ENCODE measurements around the gene DCLK1.
"Not testable (repeated sequence)": the region's sequence is repeated elsewhere in the genome, so short reads cannot be mapped to it uniquely, and the experiment has no call there.

DCLK1 gene

DNA sequence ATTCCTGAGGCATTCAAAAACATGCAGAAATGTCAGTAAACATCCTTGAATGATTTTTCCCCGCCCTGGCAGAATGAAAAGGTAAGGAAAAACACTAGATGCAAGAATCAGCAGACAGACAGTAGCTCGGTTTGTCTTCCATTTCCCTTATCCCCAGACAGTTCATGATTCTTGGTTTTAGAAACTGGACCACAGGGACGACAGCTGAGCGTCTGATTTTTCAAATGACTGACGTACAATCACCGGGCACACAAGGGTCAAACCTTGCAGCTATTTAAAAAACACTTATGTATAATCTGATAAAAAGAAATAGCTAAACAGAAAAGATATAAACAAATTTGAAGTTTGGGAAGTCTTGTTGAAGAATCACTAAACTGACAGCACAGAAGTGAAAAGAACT is 47.1 kb downstream of the DCLK1 start:
- no peak for DNase-seq (ENCODE audit: low spot score)

DNA sequence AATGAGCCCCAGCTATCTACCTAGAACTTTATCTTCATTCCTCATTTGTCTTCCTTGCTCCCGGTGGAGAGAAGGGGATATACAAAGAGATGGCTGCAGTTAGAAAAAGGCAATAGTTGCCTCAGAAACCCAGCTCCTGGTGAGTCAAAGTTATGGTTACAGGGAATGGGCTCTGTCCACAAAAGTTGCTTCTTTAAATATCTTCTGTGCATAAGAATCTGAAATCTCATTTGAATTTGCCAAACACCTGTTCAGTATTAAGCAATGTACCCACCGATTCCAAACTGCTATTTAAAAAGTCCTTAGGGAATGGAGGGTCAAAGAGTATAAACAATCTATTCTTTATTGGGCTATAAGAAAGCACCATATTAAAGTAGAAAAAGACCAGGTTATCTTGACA is 48.4 kb downstream of the DCLK1 start:
- DNase-seq (ENCODE audit: low spot score), result no peak

DNA sequence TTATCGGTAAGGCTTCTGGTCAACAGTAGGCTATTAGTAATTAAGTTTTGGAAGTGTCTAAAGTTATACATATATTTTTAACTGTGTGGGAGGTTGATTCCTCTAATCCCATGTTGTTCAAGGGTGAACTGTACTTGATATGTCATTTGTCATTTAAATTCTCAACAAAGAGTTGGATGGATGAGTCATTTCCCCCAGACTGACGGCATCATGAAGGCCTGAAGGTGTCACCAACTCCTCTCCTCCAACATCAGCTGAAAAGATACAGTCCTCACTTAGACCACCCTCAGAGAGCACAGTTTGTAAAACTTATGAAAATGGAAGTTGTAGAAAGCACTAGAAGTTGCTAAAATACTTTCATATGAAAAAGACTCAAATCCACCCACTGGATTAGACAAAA is 48.8 kb downstream of the DCLK1 start:
- DNase-seq (ENCODE audit: low spot score), result no peak

DNA sequence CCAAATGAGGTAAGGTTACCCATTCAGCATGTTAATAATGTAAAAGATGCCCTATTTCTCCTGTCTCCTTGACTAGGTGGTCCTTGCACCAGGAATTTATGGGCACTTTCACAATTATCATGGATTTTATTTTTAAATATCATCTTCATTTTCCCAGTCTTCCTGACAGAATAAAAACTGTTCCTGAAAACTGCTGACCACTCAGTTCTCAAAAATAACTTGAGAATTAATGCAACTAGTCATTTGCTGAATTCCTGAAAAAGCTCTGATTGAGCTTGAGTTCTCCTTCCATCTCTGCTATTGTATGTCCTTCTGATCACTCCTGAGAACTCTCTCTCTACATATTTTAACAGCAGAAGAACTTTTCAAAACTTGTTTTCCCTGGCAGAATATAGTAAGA is 55.0 kb downstream of the DCLK1 start:
- no peak for DNase-seq (ENCODE audit: low spot score)

DNA sequence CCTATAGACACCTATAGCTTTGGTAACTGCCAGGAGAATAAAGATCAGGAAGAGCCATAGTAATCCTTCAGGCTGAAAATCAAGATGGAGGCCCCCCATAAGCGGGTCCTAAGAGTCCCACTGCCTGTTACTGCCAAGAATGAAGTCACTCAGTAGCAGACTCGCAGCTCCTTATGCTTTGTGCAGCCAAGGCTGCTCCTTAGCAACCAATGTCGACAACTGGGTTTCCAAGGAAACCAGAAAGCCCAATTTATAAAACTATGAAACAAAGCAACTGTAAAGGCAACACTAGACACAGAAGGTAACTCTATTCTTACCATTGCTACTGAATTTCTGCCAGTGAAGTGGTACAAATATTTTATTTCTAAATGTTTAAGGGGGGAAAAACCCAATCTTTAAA is 56.5 kb downstream of the DCLK1 start:
- peak; percentile 18 for DNase-seq (ENCODE audit: low spot score)

DNA sequence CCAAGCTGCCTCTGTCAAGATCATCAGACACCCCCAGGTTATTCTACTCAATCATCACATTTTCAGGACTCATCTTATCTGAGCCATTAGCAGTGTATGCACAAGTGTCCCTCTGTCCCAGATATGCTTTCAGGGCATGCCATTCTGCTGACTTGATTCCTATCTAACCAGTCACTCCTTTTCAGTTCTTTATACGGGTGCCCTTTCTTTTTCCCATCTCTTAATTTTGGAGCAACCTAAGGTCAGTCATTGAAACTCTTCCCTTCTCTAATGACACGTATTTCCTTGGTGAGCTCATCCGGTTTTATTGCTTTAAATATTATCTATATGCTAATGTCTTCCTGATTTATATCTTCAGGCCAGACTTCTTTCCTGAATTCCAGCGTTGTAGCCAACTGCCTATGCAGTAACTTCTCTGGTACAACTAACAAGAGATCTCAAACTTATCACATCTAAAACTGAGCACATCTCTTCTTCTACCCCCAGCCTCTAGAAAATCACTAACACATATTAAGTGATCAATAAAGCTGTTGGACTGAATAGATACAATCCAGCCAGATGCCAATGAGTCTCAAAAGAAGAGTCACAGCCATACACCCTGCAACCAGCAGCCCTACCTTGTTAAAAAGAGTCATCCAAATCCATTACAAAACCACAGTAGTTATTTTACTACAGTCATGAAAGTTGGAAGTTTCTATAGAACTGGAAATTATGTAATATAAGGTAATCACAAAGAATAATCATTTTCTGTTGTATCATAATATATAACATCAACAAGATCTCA is 58.8 kb downstream of the DCLK1 start:
- no peak for DNase-seq (ENCODE audit: low spot score)

DNA sequence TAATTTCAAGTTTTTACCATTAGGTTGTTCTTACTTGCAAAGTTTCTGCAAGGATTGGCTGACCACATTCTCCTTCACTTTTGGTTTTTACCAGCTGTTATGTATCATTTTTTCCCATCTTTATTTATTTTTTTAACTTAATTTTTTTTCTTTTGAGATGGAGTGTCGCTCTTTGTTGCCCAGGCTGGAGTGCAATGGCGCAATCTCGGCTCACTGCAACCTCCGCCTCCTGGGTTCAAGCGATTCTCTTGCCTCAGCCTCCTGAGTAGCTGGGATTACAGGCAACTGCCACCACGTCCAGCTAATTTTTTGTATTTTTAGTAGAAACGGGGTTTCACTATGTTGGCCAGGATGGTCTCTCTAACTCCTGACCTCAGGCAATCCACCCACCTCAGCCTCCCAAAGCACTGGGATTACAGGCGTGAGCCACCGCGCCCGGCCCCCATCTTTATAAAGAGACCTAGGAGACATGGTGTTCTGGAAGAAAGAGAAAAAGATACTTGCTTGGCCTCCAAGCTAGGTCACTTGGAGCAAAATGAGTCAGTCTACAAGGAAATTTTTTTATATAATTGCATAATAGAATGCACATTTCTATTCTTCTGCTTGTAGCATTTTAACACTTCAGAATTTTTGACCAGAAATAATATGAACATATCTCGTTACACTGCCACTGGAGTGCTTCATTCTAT is 60.5 kb downstream of the DCLK1 start:
- DNase-seq (ENCODE audit: low spot score), result not testable (repeated sequence)

DNA sequence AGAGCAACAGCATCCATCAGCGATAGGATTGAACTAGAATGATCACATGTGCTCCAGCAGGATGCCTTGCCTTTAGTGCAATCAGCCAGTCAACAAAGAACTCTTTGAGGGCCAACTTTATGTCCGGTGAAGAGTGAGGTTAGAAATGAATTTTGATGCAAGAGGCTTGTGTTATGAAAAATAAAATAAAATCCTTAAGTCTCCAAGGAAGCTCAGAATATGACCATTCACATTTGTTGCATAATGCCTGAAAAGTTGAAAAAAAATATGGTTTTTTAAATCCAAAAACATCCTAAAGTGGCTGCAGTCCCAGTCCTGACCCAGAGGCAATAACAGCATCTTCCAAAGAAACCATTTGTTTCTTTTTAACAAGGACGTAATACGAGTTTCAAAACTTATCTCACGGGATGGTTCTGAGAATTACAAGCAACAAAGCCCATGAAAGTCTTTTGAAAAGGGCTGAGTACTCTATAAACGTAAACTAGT is 61.3 kb downstream of the DCLK1 start:
- no peak for DNase-seq (ENCODE audit: low spot score)

DNA sequence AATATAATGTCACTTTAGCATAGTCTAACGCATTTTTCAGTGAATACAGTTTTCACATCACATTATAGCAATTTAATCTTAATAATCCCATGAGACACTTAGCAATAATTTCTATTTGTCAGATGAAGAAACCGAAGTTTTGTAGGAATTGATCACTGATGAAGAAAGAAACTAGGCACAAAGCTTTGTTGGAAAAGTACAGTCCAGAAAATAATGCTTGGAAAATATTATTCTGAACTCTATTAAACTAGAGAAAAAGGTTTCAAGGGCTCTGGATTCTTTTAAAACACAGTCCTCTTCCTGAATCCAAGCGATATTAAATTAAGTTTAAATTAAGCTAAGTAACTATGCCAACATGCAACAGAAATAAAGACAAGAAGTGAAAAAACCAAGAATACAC is 62.2 kb downstream of the DCLK1 start:
- DNase-seq (ENCODE audit: low spot score), result no peak

DNA sequence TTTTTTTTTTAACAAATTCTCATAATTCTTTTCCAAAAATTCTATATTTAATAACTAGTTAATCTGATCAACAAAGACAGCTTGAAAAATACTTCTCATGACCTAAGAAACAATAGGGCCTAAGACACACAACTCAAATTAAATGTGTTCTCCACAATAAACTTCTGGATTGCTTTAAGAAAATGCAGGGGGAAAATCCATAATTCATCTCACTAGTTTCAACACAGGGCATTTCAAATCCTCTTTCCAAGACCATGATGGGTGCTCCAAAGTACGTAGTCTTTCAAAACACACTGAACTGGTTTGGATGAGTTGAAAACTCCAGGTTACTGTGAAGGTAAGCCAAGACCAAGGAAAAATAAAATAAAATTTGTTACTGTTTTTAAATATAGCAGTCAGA is 62.6 kb downstream of the DCLK1 start:
- DNase-seq (ENCODE audit: low spot score), result no peak

DNA sequence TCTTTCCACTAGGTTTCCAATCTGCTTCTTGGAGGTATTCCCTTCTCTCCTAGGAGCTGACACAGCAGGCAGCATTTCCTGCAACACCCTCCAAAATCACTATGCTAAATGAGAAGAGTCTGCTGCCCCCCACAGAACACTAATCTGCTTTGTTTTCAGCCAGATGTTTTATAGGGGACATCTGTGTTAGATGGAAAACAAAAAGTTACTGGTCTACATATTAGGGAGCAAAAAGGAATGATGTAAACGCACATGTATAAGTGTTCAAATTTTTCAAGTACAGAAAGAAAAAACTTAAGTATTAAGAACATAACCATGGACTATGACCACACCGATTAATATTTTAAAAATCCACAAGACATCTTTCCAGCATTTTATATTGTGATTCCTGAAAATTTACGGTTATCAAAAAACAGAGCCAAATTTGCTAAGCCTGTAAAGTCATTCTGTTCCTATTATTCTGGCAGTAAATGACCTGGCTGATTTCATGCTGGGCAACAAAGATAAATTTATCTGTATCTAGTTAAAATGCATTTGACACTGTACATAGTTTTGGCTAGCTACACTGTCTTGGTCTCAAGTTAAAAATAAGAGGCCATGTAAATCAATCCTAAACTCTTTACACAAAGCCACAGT is 63.3 kb downstream of the DCLK1 start:
- no peak for DNase-seq (ENCODE audit: low spot score)

DNA sequence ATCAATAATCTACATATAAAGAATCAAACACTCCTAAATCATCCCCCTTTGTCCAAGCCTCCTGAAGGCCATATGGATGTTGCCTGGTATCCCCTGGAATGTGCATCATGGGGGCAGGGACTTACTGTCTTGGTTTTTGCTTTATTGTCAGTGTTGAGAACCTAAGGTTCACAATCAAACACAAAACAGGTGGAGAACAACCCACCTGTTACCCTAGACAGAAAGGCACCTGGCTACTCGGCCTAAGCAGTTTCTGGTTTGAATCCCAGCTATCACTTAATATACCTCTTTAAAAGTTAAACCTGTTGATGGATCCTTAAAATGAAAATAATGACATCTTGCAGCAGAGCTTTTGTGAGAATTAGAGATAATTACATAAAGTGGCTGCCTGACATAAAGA is 68.9 kb downstream of the DCLK1 start:
- DNase-seq (ENCODE audit: low spot score), result no peak

DNA sequence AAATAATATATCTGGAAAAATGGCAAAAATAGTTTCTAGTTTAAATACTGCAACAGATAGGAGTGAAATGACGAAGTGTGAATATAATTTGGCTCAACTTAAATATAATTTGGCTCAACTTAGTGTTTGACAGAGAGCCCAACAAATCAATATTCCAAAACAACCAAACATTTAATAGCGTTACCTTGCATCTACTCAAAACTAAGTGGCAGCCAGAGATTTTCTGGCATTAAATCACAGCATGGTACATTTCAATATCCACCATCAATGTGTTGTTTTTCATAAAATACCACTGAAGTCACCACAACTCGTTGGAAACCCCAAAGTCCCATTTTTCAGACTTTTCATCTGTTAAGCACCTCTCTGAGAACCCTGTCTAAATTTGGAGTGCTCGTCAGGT is 69.6 kb downstream of the DCLK1 start:
- no peak for DNase-seq (ENCODE audit: low spot score)

DNA sequence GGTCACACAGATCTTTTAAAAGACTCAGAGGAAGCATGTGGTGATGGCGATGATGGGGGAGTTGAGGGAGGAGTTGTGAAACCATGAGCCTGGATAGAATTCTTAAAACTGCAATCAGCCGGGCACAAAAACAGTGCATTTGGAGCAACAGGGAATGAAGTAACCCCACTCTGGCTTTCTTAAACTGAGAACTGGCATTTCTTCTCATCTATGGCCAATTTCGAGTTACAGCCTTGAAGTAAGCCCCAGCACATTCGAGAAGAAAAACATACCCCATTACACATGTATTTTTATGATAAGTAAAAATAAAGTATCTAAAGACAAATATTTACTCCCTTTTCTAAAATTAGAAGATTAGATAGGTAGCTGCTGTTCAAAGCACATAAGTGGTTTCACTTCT is 70.1 kb downstream of the DCLK1 start:
- no peak for DNase-seq (ENCODE audit: low spot score)

DNA sequence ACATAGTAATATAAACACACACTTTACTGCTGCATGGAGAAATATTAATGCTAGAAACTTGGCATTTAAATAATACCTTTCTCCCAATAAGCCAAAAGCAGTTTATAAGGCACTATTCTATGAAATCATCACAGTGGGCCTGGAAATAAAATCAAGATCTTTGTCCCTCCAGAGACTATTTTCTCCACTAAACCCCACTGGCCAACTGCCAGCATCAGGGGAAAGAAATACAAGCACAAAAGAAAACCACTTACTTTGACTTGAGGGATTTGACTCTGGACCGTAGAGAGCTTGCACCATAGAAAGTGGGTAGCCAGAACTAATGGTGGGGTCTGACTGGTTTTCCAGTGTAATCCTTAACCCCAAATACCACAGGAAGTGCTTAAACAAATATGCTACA is 71.9 kb downstream of the DCLK1 start:
- DNase-seq (ENCODE audit: low spot score), result no peak

DNA sequence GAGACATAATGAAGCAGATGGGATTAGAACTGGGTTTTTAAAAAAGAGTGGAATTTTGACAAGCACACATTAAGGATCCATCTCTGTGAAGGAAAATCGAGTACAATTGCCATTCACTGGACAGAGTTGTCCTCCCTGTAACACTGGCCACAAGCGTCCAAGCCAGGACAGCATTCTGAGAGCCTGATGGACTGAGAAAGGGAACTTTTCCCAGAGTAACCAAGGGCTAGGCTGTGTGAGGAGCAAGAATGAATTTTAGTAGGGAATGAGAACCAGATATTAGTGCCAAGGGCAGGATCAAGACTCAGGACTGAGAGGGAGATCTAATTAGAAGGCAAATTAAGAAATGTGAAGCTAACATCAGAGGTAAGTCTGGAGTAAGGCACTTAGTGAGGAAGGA is 73.1 kb downstream of the DCLK1 start:
- peak; percentile 24 for DNase-seq (ENCODE audit: low spot score)

DNA sequence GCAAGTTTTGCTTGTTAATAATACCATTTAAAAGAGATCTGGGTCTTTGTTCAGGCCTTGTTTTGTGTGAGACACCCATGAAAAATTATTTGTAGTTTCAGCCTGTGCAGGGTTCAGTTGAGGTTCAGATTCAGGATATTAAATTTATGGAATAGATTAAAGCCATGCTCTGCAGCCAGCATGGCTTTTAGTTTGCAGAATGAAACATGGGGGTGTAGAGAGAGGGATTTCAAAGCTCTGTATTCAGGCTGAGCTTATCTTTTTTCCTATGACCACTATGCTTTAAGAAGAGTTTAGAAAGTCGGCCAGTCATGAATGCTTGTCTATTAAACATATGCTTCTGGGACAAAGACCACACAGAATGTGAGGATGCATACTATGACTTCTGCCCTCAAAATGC is 73.6 kb downstream of the DCLK1 start:
- DNase-seq (ENCODE audit: low spot score), result no peak

DNA sequence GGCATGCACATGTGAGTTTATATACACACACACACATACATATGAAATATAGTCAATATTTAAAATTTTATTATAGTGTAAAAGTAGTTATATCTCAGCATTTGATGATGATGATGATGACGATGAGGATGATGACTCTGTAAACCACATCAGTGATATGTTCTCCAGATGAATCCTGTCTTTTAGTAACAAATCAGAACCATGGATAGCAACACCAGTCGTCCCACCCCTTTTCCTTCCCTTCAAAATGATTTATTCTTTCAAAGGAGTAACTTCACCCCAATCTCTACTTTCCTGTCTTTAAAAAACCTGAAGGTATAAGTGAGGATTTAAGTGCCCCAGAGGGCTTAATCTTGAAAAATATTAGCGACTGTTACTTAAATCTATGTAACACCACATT is 74.1 kb downstream of the DCLK1 start:
- DNase-seq (ENCODE audit: low spot score), result no peak

DNA sequence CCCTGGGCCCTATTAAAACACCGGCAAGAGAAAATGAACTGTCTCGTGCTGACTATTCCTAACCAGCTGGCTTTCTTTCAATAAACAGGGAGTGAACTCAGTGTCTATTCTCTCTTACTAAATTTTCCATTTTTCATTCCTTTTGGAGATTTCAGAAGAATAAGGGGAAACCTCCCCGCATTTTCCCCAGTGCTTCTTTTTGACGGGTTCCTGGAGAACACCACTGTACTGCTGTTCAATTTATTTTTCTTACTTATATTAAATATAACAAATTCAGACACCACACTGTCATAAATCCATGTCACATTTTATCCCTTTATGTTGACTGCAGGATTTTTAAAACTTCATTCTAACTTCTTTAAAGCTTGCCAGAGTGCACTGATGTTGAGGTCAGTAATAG is 75.8 kb downstream of the DCLK1 start:
- no peak for DNase-seq (ENCODE audit: low spot score)

DNA sequence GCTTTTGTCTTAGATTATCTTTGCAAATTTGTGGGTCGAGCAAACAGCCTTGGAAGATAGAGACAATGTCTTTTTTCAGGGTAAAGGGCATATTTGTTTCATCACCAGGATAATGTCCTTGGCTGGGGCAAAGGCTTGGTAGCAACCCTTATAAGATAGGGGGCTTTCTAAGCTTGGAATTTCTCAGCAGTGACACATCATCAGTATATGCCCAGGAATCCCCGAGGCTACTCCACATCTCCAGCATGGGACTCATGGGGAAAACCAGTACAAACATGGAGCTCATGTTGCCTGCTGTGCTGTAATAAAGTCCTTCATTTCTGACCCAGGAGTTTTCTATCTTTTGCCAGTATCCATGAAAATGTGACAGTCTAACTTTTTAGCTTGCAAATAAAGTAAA is 77.1 kb downstream of the DCLK1 start:
- DNase-seq (ENCODE audit: low spot score), result no peak

DNA sequence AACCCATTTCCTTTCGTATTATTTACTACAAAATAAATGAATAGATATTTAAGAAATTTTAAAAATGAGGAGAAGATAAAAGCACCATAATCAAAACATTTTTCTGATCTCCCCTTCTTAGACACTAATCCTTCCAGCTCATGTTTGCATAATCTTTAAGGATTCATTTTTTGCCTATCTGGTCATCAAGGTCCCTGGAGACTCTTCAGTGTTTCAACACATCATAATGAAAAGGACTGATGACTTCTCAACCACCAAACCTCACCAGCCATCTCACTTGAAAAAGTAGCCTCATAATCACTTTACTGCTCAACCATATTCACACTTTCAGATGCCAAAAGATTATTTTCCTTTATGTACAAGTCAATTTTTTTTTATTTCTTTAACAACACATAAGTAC is 80.1 kb downstream of the DCLK1 start:
- no peak for DNase-seq (ENCODE audit: low spot score)

DNA sequence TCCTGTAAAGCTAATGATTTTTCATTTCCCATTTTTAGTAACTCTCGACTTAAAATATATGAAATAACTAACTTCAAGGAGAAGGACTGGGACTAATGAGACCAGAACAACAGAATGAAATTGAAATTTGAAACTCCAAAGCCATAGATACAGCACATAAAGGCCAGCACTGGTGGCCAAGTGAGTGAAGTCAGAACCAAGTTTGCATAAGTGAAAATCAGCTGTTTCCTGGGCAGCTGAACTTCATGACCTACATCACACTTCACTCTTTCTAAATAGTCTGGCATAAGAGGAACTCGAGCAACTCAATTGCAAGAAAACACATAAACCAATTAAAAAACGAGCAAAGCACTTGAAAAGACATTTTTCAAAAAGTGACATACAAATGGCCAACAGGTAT is 84.5 kb downstream of the DCLK1 start:
- DNase-seq (ENCODE audit: low spot score), result no peak

Measured in pons (tissue), 1 donor.